Measurements from ENCODE around the gene OTUD4.
"Not testable (repeated sequence)": the region's sequence is repeated elsewhere in the genome, so short reads cannot be mapped to it uniquely, and the experiment has no call there.

The OTUD4 gene, protein sequence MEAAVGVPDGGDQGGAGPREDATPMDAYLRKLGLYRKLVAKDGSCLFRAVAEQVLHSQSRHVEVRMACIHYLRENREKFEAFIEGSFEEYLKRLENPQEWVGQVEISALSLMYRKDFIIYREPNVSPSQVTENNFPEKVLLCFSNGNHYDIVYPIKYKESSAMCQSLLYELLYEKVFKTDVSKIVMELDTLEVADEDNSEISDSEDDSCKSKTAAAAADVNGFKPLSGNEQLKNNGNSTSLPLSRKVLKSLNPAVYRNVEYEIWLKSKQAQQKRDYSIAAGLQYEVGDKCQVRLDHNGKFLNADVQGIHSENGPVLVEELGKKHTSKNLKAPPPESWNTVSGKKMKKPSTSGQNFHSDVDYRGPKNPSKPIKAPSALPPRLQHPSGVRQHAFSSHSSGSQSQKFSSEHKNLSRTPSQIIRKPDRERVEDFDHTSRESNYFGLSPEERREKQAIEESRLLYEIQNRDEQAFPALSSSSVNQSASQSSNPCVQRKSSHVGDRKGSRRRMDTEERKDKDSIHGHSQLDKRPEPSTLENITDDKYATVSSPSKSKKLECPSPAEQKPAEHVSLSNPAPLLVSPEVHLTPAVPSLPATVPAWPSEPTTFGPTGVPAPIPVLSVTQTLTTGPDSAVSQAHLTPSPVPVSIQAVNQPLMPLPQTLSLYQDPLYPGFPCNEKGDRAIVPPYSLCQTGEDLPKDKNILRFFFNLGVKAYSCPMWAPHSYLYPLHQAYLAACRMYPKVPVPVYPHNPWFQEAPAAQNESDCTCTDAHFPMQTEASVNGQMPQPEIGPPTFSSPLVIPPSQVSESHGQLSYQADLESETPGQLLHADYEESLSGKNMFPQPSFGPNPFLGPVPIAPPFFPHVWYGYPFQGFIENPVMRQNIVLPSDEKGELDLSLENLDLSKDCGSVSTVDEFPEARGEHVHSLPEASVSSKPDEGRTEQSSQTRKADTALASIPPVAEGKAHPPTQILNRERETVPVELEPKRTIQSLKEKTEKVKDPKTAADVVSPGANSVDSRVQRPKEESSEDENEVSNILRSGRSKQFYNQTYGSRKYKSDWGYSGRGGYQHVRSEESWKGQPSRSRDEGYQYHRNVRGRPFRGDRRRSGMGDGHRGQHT

DNA sequence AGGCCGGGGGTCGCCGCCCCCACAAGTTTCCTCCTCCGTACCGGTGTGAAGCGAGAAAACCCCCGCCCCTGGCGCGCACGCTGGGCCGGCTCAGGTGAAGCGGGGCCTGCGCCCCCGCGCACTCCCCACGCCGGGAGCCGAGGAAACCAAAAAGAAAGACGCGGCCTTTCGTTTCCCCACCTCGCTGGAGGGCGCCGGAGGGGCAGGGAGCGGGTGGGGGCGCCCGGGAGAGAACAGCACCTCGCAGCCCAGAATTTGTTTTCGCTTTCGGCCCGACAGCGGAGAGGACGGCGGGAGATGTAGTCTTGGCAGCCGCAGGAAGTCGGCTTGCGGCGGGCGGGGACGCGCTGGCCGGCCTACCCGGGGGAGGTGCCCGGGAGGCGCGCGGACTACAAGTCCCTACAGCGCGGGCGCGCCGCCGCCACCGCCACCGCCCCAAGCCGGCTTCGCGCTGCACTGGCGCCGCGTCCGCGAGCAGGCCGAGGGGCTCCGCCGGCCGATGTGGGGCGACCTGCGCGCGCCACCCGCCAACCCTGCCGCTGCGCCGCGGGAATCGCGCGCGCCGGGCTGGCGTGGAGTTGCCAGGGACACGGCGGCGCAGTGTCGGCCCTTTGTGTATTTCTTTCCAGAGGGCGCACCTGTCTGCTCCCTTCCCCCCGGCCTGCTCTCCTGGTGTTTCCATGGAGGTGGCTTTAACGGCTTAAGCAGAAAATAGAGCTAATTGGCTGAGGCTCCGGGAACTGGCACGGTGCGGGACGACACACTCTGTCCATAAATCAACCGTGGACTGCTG, at the start of gene OTUD4:
OTUD4 (minus strand) TSS at position 292 of the 793 bp plus-strand sequence. CDS start 616 bp downstream, outside the sequence.
- DNase-seq, result peak; percentile 90

DNA sequence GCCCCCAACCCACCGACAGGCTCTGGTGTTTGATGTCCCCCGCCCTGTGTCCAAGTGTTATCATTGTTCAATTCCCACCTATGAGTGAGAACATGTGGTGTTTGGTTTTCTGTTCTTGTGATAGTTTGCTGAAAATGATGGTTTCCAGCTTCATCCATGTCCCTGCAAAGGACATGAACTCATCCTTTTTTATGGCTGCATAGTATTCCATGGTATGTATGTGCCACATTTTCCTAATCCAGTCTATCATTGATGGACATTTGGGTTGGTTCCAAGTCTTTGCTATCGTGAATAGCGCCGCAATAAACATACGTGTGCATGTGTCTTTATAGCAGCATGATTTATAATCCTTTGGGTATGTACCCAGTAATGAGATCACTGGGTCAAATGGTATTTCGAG, 42.8 kb upstream of the OTUD4 start:
- DNase-seq, result not testable (repeated sequence)

DNA sequence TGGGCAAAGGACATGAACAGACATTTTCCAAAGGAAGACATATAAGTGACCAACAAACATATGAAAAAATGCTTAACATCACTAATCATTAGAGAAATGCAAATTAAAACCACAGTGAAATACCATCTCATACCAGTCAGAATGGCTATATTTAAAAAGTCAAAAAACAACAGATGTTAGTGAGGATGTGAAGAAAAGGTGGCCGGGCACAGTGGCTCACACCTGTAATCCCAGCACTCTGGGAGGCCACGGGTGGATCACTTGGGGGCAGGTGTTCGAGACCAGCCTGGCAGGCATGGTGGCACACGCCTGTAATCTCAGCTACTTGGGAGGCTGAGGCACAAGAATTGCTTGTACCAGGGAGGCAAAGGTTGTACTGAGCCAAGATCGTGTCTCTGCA, 41.1 kb upstream of the OTUD4 start:
- not testable (repeated sequence) for DNase-seq

DNA sequence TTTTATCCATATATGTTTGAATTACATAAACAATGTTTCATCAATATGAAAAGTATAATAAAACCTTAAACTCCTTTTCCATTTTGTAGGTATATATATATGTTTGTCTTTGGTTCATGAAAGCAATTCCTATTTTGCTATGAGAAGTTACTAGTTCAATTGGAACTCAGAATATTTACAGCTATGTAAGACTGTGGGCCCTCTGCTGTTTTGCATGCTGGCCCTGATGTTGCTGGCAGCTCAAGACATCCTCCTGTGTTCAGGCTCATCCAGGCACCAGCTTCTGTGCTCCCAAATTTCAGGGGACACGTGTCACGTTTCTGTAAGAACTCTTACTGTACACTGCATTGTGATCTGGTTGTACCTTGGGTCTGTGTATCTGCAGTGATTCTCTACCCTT, 38.7 kb upstream of the OTUD4 start:
- no peak for DNase-seq

DNA sequence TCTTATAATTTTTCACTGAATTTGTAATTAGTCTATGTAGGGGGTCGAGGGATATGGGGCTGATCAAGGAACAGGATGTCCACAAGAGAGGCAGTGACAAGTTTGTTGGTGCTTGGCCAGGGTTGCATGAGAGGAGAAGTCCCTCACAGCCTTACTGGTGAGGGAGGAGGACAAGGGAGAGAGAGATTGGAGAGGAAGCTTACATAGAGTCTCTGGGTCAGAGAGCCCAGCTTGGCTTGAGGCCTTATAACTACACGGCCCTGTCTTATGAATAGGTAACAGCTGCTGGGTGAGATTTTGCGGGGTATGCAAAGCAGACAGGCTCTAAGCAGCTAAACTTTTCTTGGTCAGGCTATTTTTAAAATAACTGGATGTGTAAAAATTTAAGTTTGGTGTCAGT, 37.9 kb upstream of the OTUD4 start:
- no peak for DNase-seq

DNA sequence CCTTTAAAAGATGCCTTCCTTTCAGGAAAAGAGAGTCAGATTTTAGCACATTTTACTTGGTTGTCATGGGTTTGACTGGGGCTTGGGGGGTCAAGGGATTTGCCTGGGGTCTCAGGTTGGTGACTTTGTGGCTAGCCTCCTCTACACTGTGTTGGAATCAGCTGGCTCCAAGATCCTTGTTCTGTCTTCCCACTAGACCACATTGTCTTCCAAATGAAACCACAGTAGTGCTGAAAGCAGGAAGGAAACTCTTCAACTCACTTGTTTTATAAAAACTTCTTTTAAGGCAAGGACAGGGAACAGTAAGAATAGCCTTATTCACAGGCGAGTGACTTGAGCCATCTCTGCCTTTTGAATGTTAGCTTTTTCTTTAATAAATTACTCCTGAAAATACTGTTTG, 37.0 kb upstream of the OTUD4 start:
- DNase-seq, result no peak

DNA sequence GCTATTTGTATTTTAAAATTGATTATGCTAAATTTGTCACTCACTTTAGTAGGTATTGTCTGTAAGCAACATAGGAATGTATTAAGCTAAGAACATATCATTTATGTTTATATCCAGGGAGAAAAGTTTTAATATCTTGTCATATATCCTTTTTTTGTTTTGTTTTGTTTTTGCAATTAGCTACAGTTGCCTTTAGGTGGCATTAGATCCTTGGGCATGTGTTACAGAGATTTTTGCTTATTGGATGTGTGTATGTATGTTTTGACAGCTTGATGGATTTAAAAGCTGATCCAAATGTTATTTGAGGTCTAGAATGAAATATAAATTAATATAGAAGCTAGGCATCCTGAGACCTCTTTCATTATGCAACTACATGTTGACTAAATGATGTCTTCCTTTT, 36.1 kb upstream of the OTUD4 start:
- no peak for DNase-seq

DNA sequence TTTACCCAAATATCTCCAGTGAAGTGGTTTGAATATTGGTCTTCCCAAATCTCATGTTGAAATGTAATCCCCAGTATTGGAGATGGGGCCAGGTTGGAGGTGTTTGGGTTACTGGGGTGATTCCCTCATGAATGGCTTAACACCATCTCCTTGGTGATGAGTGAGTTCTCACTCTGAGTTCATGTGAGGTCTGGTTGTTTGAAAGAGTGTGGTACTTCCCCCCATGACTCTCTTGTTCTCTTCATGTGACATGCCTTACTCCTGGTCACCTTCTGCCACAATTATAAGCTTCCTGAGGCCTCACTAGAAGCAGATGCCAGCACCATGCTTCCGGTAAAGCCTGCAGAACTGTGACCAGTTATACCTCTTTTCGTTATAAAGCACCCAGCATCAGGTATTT, 32.9 kb upstream of the OTUD4 start:
- no peak for DNase-seq

DNA sequence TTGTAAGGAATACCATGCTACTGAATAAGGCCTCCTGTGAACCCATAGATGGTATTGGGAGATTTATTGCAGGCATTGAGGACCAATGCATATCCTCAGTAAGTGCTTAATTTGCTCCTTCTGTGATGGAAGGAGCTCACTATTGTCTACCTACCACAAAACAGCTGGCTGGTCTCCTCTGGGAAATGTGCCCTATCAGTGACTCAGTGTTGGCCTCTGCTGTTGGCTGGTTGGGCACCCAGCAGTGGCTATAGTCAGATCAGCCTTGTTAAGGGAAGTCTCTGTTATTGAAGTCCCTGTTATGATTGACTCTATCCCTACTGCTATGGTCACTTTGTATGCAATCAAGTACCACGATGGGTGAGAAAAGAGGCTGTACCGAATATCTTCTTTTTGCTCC, 27.5 kb upstream of the OTUD4 start:
- DNase-seq, result no peak

DNA sequence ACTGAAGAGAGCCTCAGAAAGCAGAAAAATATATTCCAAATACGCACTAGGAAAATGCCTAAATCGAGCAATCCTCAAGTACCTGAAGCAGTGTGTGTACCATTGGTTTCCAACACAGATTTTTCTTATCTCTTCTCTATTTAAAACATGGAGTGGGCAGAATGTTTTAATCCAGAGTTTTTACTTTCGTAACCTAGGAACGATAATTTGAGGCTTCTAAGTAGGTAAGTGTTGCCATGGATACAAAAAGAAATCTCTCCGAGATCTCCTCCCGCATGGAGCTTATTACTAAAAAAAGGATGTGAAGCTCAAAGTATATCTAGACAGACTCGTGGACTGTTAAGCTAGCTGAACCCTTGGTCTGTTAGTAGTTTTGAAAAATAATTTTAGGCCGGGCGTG, 23.0 kb upstream of the OTUD4 start:
- peak; percentile 32 for DNase-seq

DNA sequence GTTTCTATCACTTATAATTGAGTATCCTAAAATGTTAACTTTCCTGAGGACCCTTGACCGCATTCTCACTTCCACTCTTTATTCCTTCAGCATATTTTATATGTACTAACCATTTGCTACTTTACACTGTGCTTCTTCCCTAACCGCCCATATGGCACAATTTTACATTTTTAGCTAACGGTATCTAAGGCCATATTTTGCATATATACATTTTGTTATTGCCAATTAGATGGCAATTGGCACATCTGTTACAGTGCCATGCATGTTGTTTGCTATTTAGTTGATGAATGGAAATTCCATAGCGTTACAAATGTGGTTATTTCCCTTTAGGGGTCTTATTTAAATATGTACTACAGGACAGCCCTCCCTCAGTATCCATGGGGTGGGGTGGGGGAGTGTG, 20.0 kb upstream of the OTUD4 start:
- DNase-seq, result no peak

DNA sequence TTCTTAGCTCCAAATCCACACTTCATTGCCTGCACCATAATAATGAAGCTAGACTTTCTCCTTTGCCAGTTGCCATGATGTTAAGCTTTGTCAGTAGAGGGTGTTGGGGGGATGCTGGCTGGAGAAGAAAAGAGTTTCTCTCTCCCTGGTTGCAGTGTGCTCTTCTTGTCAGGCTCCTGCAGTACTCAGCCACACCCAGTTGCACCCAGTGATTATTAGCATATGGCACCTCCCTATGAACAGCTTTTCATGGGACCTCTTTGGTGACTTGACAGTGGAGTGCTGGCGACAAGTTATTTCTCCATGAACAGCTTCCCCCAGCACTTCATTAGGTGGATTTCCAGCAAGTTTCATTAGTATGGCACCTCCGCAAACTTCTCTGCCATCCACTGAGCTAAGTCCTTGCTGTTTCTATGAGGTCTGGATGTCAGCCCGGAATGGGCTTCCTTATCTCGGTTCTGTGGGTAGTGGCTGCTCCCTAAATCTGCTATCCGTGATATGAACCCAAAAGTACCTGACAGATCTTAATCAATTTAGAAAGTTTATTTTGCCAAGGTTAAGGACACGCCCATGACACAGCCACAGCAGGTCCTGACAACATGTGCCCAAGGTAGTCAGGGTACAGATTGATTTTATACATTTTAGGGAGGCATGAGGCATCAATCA, 18.8 kb upstream of the OTUD4 start:
- DNase-seq, result no peak

DNA sequence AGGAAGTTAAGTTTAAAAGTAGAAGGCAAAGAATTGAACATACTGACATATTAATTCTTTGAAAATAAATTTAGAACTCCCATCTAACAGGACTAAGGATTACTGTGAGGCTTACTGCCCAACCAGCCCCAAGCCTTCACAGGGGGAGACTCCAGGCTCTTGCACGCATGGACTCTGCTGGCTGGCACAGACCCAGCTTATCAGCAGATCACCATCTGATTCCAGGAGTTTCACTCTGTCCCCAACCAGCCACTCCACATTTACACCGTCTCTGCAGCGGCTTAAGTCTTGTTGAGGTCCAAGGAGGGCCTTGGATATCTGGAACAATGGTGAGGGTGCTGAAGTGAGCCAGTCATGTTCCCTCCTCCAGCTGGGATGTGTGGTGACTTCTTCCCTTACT, 16.4 kb upstream of the OTUD4 start:
- DNase-seq, result no peak

DNA sequence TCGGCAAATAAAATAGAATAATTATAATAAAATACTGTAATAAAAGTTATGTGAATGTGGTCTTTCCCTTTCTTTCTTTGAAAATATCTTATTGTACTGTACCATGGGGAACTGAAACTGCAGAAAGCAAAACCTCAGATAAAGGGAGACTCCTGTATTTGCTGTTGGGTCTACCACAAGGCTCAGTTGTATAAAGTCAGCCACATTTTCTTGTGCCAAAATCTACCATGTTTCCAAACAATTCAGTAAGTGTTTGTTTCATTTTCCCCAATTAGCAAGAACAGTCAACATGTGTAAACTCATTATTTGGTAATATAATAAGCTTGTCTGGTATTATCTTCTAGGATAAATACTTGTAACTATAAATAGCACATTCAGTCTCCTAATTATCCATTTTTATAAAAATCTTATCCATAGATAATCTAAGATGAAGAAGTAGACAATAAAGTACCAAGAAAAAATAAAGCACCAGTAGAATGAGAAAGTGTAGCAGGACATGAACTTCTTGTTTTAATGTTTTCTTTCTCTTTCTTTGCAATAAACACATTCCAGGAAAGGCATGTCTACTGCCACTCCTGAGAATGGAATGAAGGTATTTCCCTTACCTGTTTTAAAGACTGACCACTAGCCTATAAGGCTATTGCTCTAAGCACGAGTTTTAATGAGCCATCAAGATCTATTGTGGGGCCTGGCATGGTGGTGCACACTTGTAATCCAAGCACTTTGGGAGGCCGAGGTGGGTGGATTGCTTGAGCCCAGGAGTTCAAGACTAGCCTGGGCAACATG, 15.0 kb upstream of the OTUD4 start:
- no peak for DNase-seq

DNA sequence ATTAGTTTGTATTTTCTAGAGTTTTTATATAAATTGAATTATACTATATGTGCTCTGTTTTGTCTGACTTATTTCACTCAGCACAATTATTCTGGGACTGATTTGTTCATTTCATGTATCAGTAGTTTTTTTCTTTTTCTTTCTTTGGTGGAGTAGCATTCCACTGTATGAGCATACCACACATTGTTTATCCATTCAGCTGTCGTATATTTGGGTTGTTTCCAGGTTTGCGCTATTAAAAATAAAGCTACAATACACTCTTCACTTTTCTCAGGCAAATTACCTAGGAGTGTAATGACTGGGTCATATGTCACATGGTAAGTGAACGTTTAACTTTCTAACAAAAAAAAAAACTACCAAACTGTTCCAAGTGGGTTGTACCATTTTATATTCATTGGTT, 9.6 kb upstream of the OTUD4 start:
- no peak for DNase-seq

DNA sequence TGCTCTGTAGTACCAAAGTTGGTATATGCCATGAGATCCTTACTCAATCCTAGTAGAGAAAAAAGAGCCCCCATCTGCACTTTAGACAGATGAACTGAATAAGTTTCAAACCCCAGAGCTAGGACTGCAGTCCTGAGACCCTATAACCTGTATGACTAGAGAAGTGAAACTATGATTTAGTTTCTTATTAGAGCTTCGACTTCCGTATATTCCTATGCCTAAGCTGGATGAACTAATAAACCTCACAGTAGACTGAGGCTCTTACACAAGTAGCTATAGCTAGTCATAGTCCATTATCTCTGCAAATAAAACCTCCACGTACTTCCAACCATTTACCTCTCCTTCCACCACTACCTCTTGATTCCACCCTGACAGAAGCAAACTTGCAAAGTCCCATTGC, 6.3 kb upstream of the OTUD4 start:
- DNase-seq, result no peak

DNA sequence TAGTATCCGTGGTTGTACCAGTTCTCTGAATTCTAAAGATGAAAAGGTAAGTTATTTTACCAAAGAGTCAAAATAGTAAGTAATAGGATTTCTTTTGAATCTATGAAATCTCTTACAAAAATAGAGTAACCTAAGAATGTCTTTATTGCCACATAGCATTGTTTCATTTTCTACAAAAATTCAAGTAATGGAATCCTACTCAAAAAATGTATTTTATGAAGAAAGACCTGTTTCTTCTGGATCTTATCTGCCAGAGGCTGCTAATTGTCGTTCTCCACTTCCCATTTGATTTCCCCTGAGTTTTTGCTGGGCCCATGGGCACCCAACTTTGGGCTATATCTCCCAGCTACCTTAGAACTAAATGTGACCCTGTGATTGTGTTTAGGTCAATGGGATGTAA, 3.2 kb upstream of the OTUD4 start:
- no peak for DNase-seq

DNA sequence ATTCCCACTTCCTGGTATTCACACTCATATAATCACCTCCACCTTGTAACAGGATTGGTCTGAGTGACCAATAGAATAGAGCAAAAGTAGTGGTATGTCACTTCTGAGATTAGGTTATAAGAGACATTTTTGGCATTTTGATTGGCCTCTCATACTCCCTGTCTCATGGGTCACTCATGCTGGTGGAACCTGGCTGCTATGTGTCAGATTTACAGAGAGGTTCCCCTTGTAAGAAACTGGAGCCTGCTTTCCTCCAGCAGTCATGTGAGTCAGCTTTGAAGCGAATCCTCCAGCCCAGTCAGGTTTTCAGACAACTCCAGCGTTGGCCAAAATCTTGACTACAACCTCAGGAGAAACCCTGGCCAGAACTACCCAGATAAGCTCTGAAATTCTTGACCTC, 2.6 kb upstream of the OTUD4 start:
- DNase-seq, result no peak

DNA sequence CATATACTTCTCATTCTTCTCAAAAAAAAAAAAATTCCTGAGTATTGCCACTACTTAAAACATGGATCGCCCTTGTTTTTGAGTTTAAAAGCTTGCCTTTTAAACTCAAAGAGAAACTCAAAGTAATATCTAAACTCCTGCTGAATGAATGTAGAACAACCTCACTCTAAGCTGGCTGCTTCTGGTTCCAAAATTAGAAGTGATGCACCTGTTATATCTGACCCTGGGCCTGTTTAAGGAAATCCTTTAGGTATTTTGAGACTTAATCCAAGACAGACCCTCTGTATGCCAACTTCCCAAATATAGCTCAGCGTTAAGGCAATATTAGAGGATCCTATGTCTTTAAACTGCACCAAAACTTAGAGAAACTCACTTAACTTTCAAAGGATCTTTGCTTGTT, 1.8 kb upstream of the OTUD4 start:
- DNase-seq, result no peak

DNA sequence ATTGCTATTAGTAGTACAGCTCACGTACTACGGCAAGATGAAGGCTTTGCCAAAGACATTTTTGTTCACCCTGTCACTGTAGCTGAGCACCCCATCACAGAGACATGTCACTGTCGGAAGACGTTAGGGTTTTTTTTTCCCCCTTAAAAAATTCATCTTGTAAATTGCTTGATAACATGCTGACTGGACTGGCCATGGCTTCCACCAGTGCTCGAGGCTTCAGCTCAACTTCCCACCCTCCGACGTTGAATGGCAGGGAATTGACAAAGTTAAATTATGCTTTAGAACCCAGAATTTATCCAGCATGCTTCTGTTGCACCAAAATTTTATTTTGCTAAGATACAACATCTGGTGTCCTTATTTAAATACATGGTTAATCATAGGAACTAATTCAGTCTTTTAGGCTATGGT, 707 bp upstream of the OTUD4 start:
- DNase-seq, result no peak

DNA sequence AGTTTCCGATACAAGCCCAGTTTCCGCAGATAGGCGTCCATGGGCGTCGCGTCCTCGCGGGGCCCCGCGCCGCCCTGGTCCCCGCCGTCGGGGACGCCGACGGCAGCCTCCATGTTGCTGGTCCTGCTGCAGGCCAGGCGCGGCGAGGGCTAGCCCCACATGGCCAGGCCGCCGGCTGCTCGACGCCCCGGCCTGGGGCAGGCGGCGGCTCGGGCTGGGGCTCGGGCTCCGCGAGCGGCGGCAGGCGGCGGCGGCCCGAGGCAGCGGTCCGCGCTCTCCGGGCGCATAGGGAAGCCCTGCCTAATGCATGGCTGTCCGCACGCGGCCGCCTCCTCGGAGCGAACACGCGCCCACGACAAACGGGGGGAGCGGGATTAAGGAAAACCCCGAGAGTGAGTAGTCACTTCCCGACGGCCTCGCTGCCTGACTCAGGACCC, 510 bp downstream of the OTUD4 start:
- not testable (repeated sequence) for DNase-seq
